C4-2B (cell line): Measurements from ENCODE around the gene YIPF3.

Source experiments
- ZFX ChIP-seq: fragments of 450-650 bp; IDR thresholded peaks from 2 replicates; pipeline ENCODE4 v1.6.1; 2017
- TF ChIP-seq, protein P1 (sequence below): fragments of 450-650 bp; conservative IDR thresholded peaks from 2 replicates; pipeline ENCODE4 v1.5.1; 2017; ENCODE audit warnings: mild to moderate bottlenecking

DNA sequence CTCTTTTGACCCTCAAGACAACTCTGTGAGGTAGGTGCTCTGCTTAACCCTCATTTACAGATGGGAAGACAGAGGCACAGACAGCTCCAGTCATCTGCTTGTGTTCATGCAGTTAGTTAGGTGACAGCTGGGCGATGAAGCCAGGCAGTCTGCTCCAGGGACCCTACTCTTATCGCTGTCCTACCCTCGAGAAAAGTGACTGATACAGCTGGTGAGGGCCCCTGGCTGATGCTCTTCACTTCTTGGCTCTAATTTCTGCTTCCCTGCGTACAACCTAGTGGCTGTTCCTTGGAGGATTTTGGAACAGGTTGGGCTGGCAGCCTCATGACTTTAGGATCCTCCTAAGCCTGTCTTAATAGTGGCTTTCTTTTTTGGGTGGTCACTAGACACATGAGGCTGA, 48.5 kb downstream of the YIPF3 start:
- TF ChIP-seq, protein P1, sequence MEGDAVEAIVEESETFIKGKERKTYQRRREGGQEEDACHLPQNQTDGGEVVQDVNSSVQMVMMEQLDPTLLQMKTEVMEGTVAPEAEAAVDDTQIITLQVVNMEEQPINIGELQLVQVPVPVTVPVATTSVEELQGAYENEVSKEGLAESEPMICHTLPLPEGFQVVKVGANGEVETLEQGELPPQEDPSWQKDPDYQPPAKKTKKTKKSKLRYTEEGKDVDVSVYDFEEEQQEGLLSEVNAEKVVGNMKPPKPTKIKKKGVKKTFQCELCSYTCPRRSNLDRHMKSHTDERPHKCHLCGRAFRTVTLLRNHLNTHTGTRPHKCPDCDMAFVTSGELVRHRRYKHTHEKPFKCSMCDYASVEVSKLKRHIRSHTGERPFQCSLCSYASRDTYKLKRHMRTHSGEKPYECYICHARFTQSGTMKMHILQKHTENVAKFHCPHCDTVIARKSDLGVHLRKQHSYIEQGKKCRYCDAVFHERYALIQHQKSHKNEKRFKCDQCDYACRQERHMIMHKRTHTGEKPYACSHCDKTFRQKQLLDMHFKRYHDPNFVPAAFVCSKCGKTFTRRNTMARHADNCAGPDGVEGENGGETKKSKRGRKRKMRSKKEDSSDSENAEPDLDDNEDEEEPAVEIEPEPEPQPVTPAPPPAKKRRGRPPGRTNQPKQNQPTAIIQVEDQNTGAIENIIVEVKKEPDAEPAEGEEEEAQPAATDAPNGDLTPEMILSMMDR: no peak
- no peak for TF ChIP-seq ZFX
